IPS-15b (cell line): ENCODE measurements around the gene MNX1.

Source experiments
- H3K27me3 ChIP-seq: one replicate; pipeline ENCODE4 v1.6.1; 2013; ENCODE audit warnings: low read length; ENCODE audit not compliant: control insufficient read depth, insufficient read depth
- H3K36me3 ChIP-seq: one replicate; pipeline ENCODE4 v1.6.1; 2013; ENCODE audit warnings: low read length; ENCODE audit not compliant: control insufficient read depth, insufficient read depth
- H3K4me1 ChIP-seq: one replicate; pipeline ENCODE4 v1.6.1; 2013; ENCODE audit warnings: mild to moderate bottlenecking, low read length; ENCODE audit not compliant: control insufficient read depth, insufficient read depth
- H3K4me3 ChIP-seq: one replicate; pipeline ENCODE4 v1.5.1; 2013; ENCODE audit warnings: low read depth, low read length
- H3K9ac ChIP-seq: one replicate; pipeline ENCODE4 v1.6.1; 2013; ENCODE audit warnings: low read depth, mild to moderate bottlenecking, low read length
- H3K9me3 ChIP-seq: one replicate; pipeline ENCODE4 v1.6.1; 2013; ENCODE audit warnings: mild to moderate bottlenecking, low read length; ENCODE audit not compliant: control insufficient read depth, insufficient read depth

Gene MNX1

DNA sequence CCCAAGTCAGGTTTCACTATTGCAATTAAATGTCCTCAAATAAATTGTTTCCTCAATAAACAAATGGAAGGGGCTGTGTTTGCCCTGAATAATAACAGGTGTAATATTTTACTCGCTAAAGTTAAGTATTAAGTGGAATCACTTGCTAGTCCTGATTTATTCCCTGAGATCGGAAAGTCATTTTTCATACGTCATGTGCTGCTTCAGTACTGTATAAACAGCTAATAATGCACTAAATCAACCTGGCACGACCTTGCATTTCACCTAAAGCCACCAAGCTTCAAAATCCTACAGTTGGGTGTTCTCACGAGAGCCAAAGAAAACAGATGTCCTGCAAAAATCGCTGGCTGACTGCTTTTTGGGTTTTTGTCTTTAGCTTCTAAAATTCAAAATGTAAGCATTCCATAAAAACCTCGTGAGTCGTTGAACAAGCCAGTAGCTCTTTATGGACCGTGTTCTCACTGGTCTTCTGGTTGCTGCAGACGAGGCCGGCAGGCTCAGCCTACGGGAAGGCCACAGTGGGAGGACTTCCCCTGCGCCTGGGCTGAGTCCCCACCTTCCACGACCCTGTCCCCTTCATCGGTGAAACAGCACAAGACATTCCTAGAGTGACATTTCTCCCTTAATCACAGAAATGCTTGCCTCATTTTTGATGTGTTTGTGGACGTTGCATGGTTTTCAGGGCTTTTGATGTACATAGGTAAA, 17.9 kb upstream of the MNX1 start:
- H3K27me3 ChIP-seq: peaks cover 46% of the 10 kb centered on the region
- H3K4me3 ChIP-seq: no peak overlapping the region
- no peaks in the 10 kb centered on the region for H3K4me1 ChIP-seq
- H3K36me3 ChIP-seq: no peaks in the 10 kb centered on the region
- no peaks in the 10 kb centered on the region for H3K9me3 ChIP-seq
- no peak overlapping the region for H3K9ac ChIP-seq

DNA sequence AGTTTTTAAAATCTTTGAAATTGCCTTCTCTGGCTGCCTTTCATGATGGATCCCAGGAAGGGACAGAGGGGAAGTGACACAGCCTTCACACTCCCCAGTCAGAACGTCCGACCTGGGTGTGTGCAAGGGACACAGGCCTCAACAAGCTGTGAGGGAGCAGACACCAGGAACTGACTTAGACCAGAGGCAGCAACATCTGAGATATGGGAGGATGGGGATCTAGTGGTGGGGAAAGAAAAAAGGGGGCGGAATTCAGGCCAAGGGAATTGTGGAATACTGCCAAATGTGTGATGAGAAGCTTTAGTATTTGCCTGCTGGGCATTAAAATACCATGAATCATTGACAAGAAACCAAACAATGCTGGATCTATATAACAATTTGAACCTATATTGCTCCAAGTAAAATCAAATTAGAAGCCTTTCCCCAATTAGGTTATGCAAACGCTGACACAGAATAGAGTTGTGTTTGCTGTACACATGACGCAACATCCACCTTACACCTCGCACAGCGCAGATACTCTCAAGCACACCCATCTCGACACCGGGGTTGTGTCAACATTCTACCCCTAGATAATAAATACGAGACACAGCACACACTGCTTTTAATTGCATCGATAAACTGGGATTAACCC, 17.2 kb upstream of the MNX1 start:
- H3K27me3 ChIP-seq: peaks cover 53% of the 10 kb centered on the region
- no peak overlapping the region for H3K9ac ChIP-seq
- no peak overlapping the region for H3K4me3 ChIP-seq
- H3K36me3 ChIP-seq: no peaks in the 10 kb centered on the region
- no peaks in the 10 kb centered on the region for H3K9me3 ChIP-seq
- H3K4me1 ChIP-seq: peaks cover 3% of the 10 kb centered on the region

DNA sequence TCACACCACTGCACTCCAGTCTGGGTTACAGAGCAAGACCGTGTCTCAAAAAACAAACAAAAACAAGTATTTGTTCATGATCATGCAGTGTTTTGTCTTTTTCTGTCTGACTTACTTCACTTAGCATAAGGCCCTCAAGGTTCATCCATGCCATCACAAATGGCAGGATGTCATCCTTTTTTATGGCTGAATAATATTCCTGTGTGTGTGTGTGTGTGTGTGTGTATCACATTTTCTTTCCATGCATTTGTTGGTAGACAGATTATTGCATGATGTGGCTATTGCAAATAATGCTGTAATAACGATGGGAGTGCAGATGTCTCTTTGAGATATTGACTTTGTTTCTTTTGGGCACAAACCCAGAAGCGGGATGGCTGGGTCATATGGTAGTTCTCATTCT, 14.3 kb upstream of the MNX1 start:
- Histone ChIP-seq H3K36me3 (no peaks in the 10 kb centered on the region), H3K9ac (no peak overlapping the region), H3K9me3 (no peaks in the 10 kb centered on the region), H3K4me1 (peaks cover 9% of the 10 kb centered on the region), H3K27me3 (peaks cover 81% of the 10 kb centered on the region), H3K4me3 (no peak overlapping the region)

DNA sequence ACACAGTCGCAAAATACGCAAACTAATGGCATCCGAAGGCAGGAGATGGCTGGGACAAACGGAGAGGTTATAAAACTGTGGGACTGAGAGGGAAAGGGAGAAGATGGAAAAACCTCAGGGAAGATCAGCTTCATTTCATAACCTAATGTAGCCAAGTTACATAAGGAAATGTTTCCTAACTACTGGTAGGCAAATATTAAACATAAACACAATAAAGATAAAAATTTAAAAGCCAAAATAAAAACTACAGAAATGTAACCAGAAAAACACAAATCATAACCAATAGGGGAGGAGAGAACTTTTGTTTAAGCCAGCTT, 13.1 kb upstream of the MNX1 start:
- H3K36me3 ChIP-seq: no peaks in the 10 kb centered on the region
- H3K4me1 ChIP-seq: peaks cover 9% of the 10 kb centered on the region
- peak overlapping the region; percentile 39 for H3K4me3 ChIP-seq
- peaks cover 93% of the 10 kb centered on the region for H3K27me3 ChIP-seq
- no peak overlapping the region for H3K9ac ChIP-seq
- no peaks in the 10 kb centered on the region for H3K9me3 ChIP-seq

DNA sequence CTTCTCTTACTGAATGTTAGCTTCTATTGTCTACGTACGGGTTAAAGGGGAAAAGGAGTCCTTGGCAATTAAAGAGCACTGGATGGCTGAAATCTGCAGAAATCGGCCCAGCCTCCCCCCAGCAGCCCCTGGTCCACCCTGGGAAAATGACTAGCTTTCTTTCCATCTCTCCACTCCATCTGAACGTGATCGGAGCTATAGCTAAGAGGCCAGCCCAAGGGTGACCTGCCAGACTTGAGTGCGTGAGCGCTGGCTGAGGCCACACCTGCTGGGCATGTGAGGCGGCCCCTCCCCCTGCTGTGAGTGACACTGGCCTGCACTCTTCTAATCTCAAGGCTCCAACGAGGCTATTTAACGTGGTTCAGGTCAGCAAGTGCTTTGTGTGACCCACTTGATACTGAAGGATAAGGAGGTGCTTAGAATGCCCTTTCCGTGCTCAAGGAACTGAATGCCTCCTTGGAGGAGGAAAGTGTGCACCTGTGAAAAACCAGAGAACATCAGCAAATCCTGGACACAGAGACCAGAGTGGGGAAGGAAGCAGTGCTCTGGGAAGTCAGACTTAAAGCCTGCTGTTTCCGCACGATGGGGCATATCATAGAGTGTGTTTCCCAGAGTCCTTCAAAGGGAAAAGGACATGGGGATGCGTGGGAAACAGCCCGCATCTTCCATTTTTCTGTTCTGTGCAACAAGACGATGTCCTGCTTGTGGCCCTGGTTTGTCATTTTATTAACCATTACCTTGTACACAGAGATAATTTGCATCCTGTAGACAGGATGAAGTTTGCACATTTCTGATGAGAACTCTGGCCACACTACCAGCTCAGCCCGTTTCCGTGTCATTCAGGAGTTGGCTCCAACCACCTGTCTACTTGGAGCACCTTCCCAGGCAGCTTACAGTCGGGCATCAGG, 12.5 kb upstream of the MNX1 start:
- Histone ChIP-seq H3K27me3 (peaks cover 94% of the 10 kb centered on the region), H3K9ac (no peak overlapping the region), H3K4me1 (peaks cover 9% of the 10 kb centered on the region), H3K4me3 (peak overlapping the region; percentile 39), H3K36me3 (no peaks in the 10 kb centered on the region), H3K9me3 (no peaks in the 10 kb centered on the region)

DNA sequence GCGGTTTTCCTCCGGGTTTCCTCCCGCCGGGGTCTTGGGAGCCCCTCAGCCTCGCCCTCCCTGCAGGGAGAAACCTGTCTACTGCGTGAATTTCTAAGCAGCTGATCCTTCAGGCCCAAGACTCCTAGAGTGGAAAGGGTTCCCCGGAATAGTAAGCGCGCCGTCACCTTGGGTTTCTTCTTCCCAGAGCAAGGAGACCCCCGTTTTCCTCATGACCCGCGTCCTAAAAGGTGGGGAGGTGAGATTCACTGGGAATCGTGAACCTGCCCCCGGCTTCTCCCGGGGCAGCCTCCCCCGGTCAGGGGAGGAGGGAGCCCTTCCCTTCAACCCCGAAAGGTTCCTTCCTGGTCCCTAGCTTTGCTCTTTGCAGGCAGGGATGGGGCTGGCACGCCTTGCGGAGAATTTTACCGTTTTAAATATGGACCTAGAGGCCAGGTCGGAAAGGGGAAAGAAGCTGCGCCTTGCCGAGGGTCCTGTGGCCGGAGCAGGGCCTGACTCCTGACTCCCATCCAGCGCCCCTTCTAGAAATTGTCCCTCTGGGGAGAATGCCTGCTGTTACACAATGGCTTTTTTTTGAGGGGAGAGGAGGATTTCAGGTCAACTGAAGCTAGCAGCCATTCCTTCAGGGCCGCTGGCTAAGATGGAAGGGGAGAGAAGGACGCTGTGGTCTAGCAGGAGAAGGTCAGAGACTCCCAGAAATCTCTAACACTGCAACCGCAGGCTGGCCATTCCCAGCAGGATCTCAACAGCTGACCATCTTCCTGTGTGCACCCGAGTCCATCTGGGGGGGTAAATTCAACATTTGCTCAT, 11.6 kb upstream of the MNX1 start:
- no peaks in the 10 kb centered on the region for H3K36me3 ChIP-seq
- H3K4me1 ChIP-seq: peaks cover 9% of the 10 kb centered on the region
- peak overlapping the region; percentile 39 for H3K4me3 ChIP-seq
- no peak overlapping the region for H3K9ac ChIP-seq
- no peaks in the 10 kb centered on the region for H3K9me3 ChIP-seq
- H3K27me3 ChIP-seq: peaks cover 98% of the 10 kb centered on the region

DNA sequence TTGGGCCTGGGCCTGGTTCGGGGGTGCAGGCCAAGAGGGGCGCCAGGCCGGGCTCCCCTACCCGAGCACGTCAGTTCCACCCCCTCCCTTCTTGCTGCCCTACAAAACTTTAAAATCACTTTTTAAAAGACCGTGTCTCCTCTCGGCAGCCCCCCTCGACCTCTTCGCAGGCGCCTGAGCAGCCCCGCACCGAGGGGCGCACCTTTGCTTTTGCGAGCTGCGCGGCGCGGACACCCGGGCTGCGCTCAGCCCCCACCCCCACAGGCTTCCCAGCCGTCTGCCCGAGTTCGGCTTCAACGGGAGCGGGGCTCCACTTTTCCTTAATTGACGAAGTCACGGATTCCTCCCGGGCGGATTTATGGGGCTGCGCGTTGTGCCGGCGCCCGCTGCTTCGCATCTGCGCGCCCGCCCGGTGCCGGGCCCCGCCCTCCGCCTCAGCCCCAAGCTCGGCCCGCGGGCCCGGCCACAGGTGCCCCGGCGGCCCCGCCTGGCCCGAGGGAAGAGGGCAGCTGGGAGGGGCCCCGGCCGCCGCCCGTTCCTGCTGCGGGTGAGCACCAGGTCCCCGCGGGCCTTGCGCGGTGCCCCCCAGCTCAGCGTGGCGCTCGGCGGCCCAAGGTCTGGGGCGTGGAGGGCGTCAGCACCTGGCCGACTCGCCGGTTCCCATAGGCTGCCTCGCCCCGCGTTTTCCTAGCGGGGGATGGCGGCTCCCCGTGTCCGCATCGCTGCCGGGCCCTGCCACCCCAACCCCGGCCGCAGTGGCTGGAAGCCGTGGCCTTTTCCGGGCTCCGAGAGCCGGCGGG, 10.8 kb upstream of the MNX1 start:
- peaks cover 99% of the 10 kb centered on the region for H3K27me3 ChIP-seq
- peak overlapping the region; percentile 13 for H3K4me3 ChIP-seq
- no peaks in the 10 kb centered on the region for H3K36me3 ChIP-seq
- no peaks in the 10 kb centered on the region for H3K9me3 ChIP-seq
- peaks cover 11% of the 10 kb centered on the region for H3K4me1 ChIP-seq
- H3K9ac ChIP-seq: no peak overlapping the region

DNA sequence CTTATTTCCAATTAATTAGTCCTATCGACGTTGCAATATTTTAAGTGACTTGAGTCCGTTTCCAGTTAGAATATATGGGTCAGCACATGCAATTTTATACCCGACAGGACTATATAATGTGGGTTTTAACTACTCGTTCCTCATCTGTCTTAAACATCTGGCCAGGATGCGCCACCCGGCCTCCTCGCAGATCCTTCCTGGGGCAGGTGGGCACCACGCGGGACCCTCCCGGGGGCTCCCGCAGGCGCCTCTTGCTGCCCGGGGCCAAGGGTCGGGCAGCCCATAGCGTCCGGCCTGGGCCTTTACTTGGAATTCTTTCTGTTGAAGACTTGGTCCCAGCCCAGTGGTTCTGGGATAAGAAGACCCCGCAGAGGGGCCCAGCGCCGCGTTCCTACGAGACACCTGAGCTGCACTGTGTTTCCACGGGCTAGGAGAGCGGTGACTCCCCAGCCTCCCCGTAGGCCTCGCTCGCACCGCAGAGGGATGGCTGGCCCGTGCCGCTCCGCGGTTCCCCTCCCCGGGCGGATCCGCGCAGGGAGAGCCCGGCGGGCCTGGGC, 10.1 kb upstream of the MNX1 start:
- H3K9me3 ChIP-seq: no peaks in the 10 kb centered on the region
- H3K4me1 ChIP-seq: peaks cover 16% of the 10 kb centered on the region
- H3K4me3 ChIP-seq: peak overlapping the region; percentile 13
- H3K27me3 ChIP-seq: peaks cover 99% of the 10 kb centered on the region
- no peaks in the 10 kb centered on the region for H3K36me3 ChIP-seq
- no peak overlapping the region for H3K9ac ChIP-seq

DNA sequence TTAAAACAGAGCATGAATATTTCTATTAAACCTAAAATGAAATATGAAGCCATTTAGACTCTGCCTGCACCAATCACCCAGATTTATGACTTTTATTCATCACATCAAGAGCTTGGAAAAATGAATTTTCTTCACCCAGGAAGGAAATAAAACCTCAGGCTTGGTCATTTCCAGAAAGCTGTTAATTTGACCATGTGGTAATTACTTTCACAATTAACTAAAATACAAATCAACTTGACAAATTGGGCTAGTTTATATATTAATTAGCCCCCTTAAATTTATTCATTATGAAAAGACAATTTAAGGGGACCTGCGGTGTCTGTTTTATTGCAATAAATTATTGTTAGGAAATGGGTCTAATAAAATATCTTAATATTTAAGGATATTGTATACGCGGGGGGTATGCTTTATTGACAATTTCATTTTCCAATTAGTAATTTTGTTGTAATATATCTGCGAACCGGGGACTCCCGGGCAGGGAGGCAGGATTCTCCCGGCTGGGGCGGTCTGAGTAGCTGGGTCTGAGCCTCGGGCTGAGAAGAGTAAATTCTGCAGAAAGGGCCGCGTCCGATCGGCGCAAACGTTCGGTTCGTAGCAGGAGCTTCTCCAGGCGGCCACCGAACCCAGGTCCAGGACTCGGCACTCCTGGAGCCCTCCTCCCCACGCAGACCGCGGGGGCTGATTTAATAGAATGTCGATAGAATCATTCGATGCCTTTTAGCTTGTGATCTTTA, 9.4 kb upstream of the MNX1 start:
- no peak overlapping the region for H3K9ac ChIP-seq
- no peaks in the 10 kb centered on the region for H3K36me3 ChIP-seq
- peaks cover 17% of the 10 kb centered on the region for H3K4me1 ChIP-seq
- peak overlapping the region; percentile 8 for H3K4me3 ChIP-seq
- no peaks in the 10 kb centered on the region for H3K9me3 ChIP-seq
- H3K27me3 ChIP-seq: peaks cover 99% of the 10 kb centered on the region

DNA sequence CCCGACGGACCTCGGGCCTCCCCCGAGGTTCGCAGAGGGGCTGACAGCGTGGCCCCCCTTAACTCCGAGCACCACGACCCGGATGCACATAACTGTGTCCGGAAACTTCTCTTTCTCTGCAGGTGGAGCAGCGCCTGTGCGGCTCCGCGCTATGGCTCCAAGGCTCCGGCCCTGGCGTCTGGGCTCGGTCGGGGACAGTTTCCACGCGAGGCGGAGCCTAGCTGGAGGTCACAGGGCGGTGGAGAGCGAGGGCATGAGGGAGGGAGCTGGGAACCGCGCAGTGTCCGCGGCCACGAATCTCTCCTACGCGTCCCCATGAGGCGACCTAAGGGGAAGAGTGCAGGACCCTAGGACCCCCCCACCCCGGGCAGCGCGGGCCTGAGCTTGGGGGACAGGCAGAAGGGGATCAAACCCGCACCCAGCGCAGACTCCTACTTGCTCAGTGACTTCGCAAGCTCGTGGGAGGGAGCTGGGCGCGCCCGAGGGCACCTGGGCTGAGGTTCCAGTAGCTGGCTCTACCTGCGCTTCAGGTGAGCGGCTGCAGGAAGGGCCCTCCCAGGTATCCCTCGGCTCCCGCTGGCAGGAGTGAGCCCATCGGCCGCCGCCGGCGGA, 8.6 kb upstream of the MNX1 start:
- Histone ChIP-seq H3K36me3 (no peaks in the 10 kb centered on the region), H3K9ac (no peak overlapping the region), H3K27me3 (peaks cover 99% of the 10 kb centered on the region), H3K4me3 (peak overlapping the region; percentile 43), H3K4me1 (peaks cover 24% of the 10 kb centered on the region), H3K9me3 (no peaks in the 10 kb centered on the region)
